ENCODE measurements around the gene FGL2. TPM values are rescaled to one million over a fixed set of nuclear protein-coding genes. Genes with fewer than 3 reads are reported as not detected.

Gene FGL2
- total RNA-seq, 4 donors from 2014 or later = 217 to 349 (median 305) TPM

GRCh38 chr7:77200542-77200941, 923 bp upstream of the FGL2 start:
- intact Hi-C loops (cut with DNase I) = loop anchor here (5.0 kb wide), 1 partner anchor 127 kb away; no protein-coding TSS in a partner anchor
- H3K27ac ChIP-seq (replicated peaks in 1 of 4) = peak overlapping the region; percentile 81 to 88 (median 83)

GRCh38 chr7:77197141-77197540, 2.5 kb downstream of the FGL2 start:
- Histone ChIP-seq H3K4me1 (peaks cover 7 to 45% (median 36%) of the 10 kb centered on the region in 4 donors), H3K27me3 (no peaks in the 10 kb centered on the region), H3K36me3 (no peaks in the 10 kb centered on the region), H3K4me3 (peak overlapping the region; percentile 51 to 71 (median 66)), H3K9me3 (no peaks in the 10 kb centered on the region), H3K27ac (replicated peaks in 1 of 4) (peak overlapping the region; percentile 81 to 88 (median 83))
- no peak for DNase-seq (ENCODE audit: extremely low spot score)
- WGBS = 36% methylated on average over 3 of the region's 4 CpGs
- no peak for TF ChIP-seq POLR2AphosphoS5 (IDR thresholded peaks at IDR 0.05)
- TF ChIP-seq EP300 (IDR thresholded peaks at IDR 0.05) = no peak
- TF ChIP-seq POLR2A (IDR thresholded peaks at IDR 0.05; ENCODE audit: low read depth) = no peak
- no peak for TF ChIP-seq CTCF (IDR thresholded peaks at IDR 0.05)
- intact Hi-C loops (cut with DNase I) = loop anchor here (5.0 to 10.0 kb wide), 3 partner anchors 50 to 340 kb away; partner anchors contain the start of genes CCDC146 and PTPN12

More at GRCh38 chr7:77200542-77200941, 923 bp upstream of the FGL2 start:
- no peaks in the 10 kb centered on the region for H3K36me3 ChIP-seq
- H3K9me3 ChIP-seq = no peaks in the 10 kb centered on the region
- peak overlapping the region; percentile 51 to 71 (median 66) for H3K4me3 ChIP-seq
- peaks cover 7 to 31% (median 23%) of the 10 kb centered on the region in 4 donors for H3K4me1 ChIP-seq
- WGBS = 76% methylated on average over 2 of the region's 2 CpGs
- H3K27me3 ChIP-seq = no peaks in the 10 kb centered on the region
- no peak for DNase-seq (ENCODE audit: extremely low spot score)
- no peak for TF ChIP-seq CTCF (IDR thresholded peaks at IDR 0.05)
- no peak for TF ChIP-seq POLR2AphosphoS5 (IDR thresholded peaks at IDR 0.05)
- no peak for TF ChIP-seq EP300 (IDR thresholded peaks at IDR 0.05)
- no peak for TF ChIP-seq POLR2A (IDR thresholded peaks at IDR 0.05; ENCODE audit: low read depth)

GRCh38 chr7:77188731-77189437, 10.7 kb downstream of the FGL2 start:
- H3K4me1 ChIP-seq = peaks cover 0 to 33% (median 23%) of the 10 kb centered on the region in 4 donors
- 83% methylated on average over 4 of the region's 4 CpGs for WGBS
- no peak for TF ChIP-seq POLR2A (IDR thresholded peaks at IDR 0.05; ENCODE audit: low read depth)
- no peak for TF ChIP-seq EP300 (IDR thresholded peaks at IDR 0.05)
- no peak for TF ChIP-seq POLR2AphosphoS5 (IDR thresholded peaks at IDR 0.05)
- no peak for TF ChIP-seq CTCF (IDR thresholded peaks at IDR 0.05)

GRCh38 chr7:77185866-77186265, 13.8 kb downstream of the FGL2 start:
- no peaks in the 10 kb centered on the region for H3K36me3 ChIP-seq
- peaks cover 0 to under 1% (median 0%) of the 10 kb centered on the region in 4 donors for H3K9me3 ChIP-seq
- H3K4me1 ChIP-seq = peaks cover 0 to 28% (median 22%) of the 10 kb centered on the region in 4 donors
- no peak for DNase-seq (ENCODE audit: extremely low spot score)
- no peak overlapping the region for H3K4me3 ChIP-seq
- intact Hi-C loops (cut with DNase I) = no loop called here
- no peaks in the 10 kb centered on the region for H3K27me3 ChIP-seq
- peak overlapping the region in 3 of 4 donors; percentile 43 to 65 (median 55) for H3K27ac ChIP-seq (replicated peaks in 1 of 4)
- no peak for TF ChIP-seq POLR2AphosphoS5 (IDR thresholded peaks at IDR 0.05)
- no peak for TF ChIP-seq EP300 (IDR thresholded peaks at IDR 0.05)
- TF ChIP-seq POLR2A (IDR thresholded peaks at IDR 0.05; ENCODE audit: low read depth) = no peak
- TF ChIP-seq CTCF (IDR thresholded peaks at IDR 0.05) = no peak
- WGBS = 67% methylated on average over 2 of the region's 2 CpGs

More at GRCh38 chr7:77188731-77189437, 10.7 kb downstream of the FGL2 start:
- intact Hi-C loops (cut with DNase I) = no loop called here
- no peak for DNase-seq (ENCODE audit: extremely low spot score)
- H3K9me3 ChIP-seq = no peaks in the 10 kb centered on the region
- peak overlapping the region in 2 of 4 donors; percentile 23 to 48 for H3K27ac ChIP-seq (replicated peaks in 1 of 4)
- H3K27me3 ChIP-seq = no peaks in the 10 kb centered on the region
- H3K36me3 ChIP-seq = no peaks in the 10 kb centered on the region
- no peak overlapping the region for H3K4me3 ChIP-seq

All from esophagus muscularis mucosa (tissue), 4 donors.